ENCODE data around the gene C5orf58. TPM values are rescaled to one million over a fixed set of nuclear protein-coding genes. Genes with fewer than 3 reads are reported as not detected.

The C5orf58 gene
- total RNA-seq, 2 donors from 2014 or later: not detected

DNA sequence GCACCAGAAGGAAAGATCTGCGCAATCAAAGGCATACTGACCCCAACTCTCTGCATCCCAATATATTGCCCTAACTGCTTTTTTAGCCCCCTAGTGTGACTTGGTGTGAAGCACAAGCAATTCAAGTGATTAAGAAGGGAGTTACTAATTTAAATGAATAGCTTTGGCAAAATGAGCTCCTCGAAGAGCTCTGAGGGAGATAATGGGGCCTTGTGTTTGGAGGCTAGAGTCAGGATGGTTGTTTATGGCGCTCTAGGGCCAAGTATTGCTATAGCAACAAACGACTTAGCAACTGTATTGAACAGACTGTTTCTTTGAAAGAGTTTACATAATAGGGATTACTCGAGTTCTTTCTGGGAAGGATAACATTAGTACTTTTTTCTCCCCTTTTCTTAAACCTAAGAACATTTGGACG, 11.5 kb upstream of the C5orf58 start:
- Histone ChIP-seq H3K27me3 (replicated peaks; ENCODE audit: insufficient read depth) (no peaks in the 10 kb centered on the region), H3K36me3 (no peaks in the 10 kb centered on the region), H3K9me3 (no peaks in the 10 kb centered on the region), H3K27ac (no peak overlapping the region), H3K4me1 (ENCODE audit: control insufficient read depth in 1 of 2, low read depth in 2 of 2) (no peaks in the 10 kb centered on the region), H3K4me3 (no peak overlapping the region)
- ATAC-seq (ENCODE audit: insufficient number of reproducible peaks, low FRiP score, low read depth): no peak
- TF ChIP-seq, protein P1, sequence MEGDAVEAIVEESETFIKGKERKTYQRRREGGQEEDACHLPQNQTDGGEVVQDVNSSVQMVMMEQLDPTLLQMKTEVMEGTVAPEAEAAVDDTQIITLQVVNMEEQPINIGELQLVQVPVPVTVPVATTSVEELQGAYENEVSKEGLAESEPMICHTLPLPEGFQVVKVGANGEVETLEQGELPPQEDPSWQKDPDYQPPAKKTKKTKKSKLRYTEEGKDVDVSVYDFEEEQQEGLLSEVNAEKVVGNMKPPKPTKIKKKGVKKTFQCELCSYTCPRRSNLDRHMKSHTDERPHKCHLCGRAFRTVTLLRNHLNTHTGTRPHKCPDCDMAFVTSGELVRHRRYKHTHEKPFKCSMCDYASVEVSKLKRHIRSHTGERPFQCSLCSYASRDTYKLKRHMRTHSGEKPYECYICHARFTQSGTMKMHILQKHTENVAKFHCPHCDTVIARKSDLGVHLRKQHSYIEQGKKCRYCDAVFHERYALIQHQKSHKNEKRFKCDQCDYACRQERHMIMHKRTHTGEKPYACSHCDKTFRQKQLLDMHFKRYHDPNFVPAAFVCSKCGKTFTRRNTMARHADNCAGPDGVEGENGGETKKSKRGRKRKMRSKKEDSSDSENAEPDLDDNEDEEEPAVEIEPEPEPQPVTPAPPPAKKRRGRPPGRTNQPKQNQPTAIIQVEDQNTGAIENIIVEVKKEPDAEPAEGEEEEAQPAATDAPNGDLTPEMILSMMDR (IDR thresholded peaks at IDR 0.05): no peak
- DNase-seq (ENCODE audit: low spot score): no peak

- DNase-seq (ENCODE audit: low spot score) (no peak), ATAC-seq (ENCODE audit: insufficient number of reproducible peaks, low FRiP score, low read depth) (no peak)
- Histone ChIP-seq H3K4me1 (ENCODE audit: control insufficient read depth in 1 of 2, low read depth in 2 of 2) (no peaks in the 10 kb centered on the region), H3K4me3 (no peak overlapping the region), H3K27me3 (replicated peaks; ENCODE audit: insufficient read depth) (no peaks in the 10 kb centered on the region), H3K9me3 (no peaks in the 10 kb centered on the region), H3K27ac (no peak overlapping the region), H3K36me3 (no peaks in the 10 kb centered on the region)
- TF ChIP-seq, protein P1 (IDR thresholded peaks at IDR 0.05): no peak
Measured at GRCh38 chr5:170223360-170223759, 9.4 kb upstream of the C5orf58 start.

DNA sequence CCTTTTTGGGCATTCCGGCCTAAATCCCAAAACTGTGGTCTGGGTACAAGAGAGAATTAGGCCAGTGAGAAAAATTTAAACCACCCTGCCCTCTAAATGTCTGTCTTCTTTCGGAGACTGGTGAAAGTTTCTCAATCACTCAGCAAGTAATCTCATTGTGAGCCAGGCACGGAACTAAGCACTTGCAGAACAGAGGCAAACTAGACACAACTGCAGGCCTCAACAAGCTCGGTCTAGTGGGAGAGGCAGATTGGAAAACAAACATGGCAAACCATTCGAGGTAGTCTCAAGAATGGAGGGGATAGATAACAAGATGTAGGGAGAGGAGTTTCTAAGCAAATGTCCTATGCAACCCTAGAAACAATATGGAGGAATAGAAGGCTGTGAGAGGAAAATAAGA, 8.9 kb upstream of the C5orf58 start:
- TF ChIP-seq, protein P1 (IDR thresholded peaks at IDR 0.05): no peak
- Histone ChIP-seq H3K27me3 (replicated peaks; ENCODE audit: insufficient read depth) (no peaks in the 10 kb centered on the region), H3K4me1 (ENCODE audit: control insufficient read depth in 1 of 2, low read depth in 2 of 2) (no peaks in the 10 kb centered on the region), H3K9me3 (no peaks in the 10 kb centered on the region), H3K27ac (no peak overlapping the region), H3K4me3 (no peak overlapping the region), H3K36me3 (no peaks in the 10 kb centered on the region)
- ATAC-seq (ENCODE audit: insufficient number of reproducible peaks, low FRiP score, low read depth) (no peak), DNase-seq (ENCODE audit: low spot score) (no peak)

DNA sequence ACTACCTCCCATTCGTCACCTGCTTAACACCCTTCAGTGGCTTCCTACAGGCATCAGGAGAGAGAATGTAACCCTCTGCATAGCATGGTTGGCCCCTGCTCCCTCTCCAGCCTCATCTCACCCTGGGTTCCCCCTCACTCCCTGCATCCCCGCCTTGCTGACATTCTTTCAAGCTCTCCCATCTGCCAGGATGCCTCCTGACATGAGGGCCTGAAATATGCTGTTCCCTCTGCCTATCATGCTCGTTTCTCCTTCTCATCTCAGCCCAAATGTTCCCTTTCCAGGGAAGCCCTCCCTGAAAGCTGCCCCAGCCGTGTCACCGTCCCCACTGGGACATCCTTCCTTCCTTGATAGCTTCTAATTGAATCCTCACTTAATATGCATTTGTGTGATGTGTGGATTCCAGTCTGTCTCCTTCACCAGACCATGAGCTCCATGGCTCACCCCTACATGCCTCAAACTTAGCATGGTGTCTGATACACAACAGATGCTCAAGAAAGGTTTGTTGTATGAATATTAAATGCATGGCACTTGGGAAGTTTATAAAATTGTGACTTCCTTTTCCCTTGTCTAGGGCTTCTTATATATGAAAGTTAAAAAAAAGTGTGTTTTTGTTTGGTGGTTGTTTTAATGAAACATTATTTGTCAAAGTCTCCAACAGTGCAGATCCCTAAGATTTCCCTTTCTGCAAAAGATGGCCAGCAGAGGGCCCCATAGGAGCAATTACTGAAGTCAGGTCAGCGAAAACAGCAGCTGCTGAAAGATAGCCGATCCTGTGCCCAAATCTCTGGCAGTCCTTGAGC, 7.3 kb upstream of the C5orf58 start:
- H3K27me3 ChIP-seq (replicated peaks; ENCODE audit: insufficient read depth): no peaks in the 10 kb centered on the region
- peak; percentile 33 for DNase-seq (ENCODE audit: low spot score)

DNA sequence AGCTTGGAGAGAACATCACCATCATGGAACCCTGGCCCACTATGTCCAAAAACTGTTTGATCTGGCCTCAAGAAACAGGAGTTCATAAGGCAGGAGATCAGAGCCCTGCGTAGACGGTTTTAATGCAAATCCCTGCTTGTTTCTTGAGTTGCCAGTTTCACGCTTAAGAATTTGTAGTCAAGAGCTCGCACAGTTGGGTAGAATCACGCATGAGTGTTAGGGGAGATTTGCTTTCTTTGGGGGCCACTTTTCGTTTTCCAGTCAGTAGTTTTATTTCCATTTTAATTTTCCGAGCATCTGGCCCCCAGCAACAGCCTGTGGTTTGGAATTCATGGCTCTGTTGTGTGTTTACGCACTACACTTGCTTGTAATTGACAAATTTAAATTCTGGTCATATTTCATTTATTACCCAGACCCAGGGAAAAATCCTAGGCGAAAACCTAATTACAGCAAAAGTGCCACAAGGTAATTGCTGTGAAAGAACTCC, 6.6 kb upstream of the C5orf58 start:
- ATAC-seq (ENCODE audit: insufficient number of reproducible peaks, low FRiP score, low read depth): no peak

More for the DNA sequence above, 7.3 kb upstream of the C5orf58 start:
- ATAC-seq (ENCODE audit: insufficient number of reproducible peaks, low FRiP score, low read depth): no peak
- TF ChIP-seq, protein P1 (IDR thresholded peaks at IDR 0.05): peak; percentile 54
- Histone ChIP-seq H3K27ac (no peak overlapping the region), H3K36me3 (no peaks in the 10 kb centered on the region), H3K9me3 (no peaks in the 10 kb centered on the region), H3K4me1 (ENCODE audit: control insufficient read depth in 1 of 2, low read depth in 2 of 2) (no peaks in the 10 kb centered on the region), H3K4me3 (no peak overlapping the region)

More for the DNA sequence above, 6.6 kb upstream of the C5orf58 start:
- Histone ChIP-seq H3K4me3 (no peak overlapping the region), H3K27ac (no peak overlapping the region), H3K27me3 (replicated peaks; ENCODE audit: insufficient read depth) (no peaks in the 10 kb centered on the region), H3K4me1 (ENCODE audit: control insufficient read depth in 1 of 2, low read depth in 2 of 2) (no peaks in the 10 kb centered on the region), H3K36me3 (no peaks in the 10 kb centered on the region), H3K9me3 (no peaks in the 10 kb centered on the region)
- TF ChIP-seq, protein P1 (IDR thresholded peaks at IDR 0.05): no peak
- no peak for DNase-seq (ENCODE audit: low spot score)

Data from thoracic aorta (tissue), 2 donors.